HG03558 (cell line): Measurements from ENCODE around the gene CCDC142.
"Not testable (repeated sequence)": the region's sequence is repeated elsewhere in the genome, so short reads cannot be mapped to it uniquely, and the experiment has no call there.

Experiments used
- ATAC-seq: cut with Tn5 transposase; IDR thresholded peaks from one replicate; pipeline ENCODE4 v1.9.1; 2021; ENCODE audit warnings: moderate number of reproducible peaks; ENCODE audit not compliant: unreplicated experiment; ENCODE audit errors: extremely low read depth

CCDC142 gene

GRCh38 chr2:74447230-74447999 lies 35.4 kb downstream of the CCDC142 start:
- ATAC-seq: no peak

- no peak for ATAC-seq
Observed at GRCh38 chr2:74444498-74445318, 38.1 kb downstream of the CCDC142 start.

- not testable (repeated sequence) for ATAC-seq
Observed at GRCh38 chr2:74442483-74443297, 40.1 kb downstream of the CCDC142 start.

DNA sequence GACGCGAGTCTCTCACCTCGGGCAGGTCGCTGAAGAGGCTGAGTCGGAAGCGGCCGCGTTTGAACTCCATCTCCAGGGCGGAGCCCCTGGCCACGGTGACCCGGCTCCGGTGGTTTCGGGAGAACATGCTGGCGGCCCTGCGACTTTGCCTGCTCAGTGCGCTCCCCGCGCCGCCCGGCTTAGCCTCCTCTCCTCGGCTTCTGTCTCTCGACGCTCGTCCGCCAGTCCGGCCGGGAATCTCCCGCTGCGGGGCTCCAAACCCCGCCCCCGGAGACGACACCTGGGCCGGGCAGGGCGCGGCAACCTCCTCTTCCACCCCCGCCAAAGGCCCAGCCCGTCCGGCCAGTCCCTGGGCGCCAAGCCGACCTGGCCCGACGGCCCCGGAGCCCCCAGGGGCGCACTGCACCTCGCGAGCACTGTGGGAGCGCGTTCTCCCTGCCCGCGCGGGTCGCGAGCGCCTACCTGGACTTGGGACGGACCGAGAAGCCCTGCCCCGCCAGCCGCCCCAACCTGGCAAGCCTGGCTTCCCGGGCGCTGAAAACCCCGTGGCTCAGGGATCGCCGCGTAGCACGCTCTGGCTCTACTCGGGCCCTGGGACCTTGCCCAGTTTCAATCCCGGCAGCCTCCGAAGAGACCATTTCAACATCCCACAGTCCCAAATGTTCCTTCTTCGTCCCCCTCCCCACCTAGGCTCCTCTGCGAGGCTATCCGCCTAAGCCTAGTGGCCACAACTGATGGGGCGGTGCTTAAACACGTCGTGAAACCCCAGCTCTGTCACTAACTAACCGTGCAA lies 40.9 kb downstream of the CCDC142 start, which contains the start of gene RTKN:
Gene RTKN, minus strand, starts transcription at position 248 of the 793 bp plus-strand sequence. Its CDS starts 121 bp downstream, at position 127.
- ATAC-seq: no peak

GRCh38 chr2:74441170-74441689 lies 41.6 kb downstream of the CCDC142 start:
- no peak for ATAC-seq

DNA sequence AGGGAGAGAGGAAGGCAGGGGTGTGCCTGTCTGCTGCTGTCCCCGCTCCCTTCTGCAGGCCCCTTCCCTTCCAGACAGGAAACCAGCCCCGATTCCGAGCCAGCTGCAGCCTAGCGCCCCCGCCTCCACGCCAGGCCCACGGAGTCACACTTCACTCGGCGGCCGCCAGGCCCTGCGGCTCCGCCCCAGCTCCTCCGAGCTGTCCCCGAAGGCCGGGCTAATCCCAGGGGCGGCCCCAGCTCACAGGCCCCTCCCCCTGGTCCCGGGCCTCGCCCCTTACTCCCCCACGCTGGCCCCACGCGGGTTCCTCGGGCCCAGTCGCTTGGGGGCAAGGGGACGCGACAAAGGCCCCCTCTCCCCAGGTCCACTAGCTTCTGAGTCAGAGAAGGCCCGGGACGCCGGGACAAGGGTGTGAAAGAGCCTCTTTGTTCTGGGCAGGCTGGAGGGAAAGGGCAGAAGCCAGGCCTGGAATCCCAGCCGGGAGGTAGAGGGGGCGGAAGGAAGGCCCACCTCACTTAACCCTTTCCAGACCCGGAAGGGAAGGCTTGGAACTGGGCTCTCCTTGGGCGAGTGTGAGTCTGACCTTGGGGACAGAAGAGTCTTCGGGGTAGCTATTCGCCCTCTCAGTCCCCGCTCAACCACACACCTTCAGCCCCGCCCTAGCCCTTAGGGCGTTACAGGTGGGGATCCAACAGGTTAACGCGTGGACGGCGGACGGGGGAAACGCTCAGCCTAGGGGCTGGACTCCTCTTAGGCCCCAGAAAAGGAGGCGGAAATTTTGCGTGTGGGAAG lies 42.2 kb downstream of the CCDC142 start:
- ATAC-seq: peak; percentile 70

GRCh38 chr2:74439803-74440377 lies 42.9 kb downstream of the CCDC142 start:
- ATAC-seq: no peak

DNA sequence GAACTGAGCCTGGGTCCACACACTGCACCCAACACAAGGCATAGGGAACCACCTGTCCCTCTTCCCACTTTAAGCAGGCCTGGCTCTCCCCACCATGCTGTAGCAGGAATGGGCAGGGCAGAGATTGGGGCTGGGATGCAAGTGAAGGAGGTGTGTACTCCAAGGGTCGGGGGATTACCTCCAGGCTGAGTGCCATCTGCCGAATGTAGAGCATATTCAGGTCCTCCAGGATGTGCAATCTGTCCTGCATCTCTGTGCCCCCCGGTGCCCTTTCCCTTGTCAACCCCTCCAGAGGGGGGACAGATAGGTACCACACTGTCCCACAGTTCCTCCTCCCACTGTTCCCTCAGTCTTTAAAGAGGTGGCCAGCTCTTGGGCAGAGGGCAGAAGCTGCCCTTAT lies 43.4 kb downstream of the CCDC142 start:
- ATAC-seq: no peak

GRCh38 chr2:74438248-74438647 lies 44.5 kb downstream of the CCDC142 start:
- ATAC-seq: no peak

GRCh38 chr2:74436848-74437695 lies 45.7 kb downstream of the CCDC142 start:
- no peak for ATAC-seq

GRCh38 chr2:74436111-74436805 lies 46.5 kb downstream of the CCDC142 start:
- ATAC-seq: no peak

- ATAC-seq: no peak
Observed at GRCh38 chr2:74430502-74430901, 52.3 kb downstream of the CCDC142 start.

DNA sequence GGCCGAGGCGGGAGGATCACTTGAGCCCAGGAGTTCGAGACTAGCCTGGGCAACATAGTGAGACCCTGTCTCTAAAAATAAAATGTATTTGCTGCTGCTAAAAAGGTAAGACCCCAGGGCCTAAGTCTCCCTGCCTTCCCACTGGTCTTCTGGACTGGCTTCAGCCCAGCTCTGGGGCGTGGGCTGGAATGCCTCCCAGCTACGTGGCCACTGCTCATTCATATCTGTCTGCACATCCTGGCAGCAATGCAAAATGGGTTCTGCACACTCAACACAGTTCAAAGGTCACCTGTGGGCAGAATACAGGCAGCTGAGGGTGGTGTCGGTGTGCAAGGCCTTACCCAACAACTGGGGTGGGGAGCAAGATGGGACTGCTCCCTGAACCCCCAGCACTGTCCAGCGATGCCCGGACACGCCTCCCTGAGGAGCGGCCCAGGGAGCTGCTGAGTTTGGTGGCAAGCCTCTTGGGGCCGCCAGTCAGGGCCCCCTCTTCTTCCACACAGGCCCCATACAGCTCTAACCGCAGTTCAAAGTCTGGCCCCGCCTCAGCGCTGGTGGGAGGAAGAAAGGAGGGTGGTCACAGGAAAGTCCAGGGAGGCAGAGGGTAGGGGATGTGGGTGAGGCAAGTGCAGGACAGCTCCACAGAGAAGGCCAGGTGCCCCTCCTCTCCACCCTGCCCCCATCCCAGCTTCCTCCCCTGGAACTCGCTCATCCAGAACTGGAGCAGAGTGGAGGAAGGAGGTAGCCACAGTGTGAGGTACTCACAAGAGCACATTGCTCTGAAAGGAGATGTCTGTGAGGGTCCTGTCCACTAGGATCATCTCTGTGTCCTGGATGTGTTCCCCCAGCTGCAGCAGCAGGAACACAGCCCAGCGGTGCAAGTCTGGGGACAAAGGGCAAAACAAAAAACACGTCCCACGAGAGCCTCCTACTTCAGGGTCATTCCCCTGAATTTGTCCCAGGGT lies 53.0 kb downstream of the CCDC142 start:
- ATAC-seq: no peak

DNA sequence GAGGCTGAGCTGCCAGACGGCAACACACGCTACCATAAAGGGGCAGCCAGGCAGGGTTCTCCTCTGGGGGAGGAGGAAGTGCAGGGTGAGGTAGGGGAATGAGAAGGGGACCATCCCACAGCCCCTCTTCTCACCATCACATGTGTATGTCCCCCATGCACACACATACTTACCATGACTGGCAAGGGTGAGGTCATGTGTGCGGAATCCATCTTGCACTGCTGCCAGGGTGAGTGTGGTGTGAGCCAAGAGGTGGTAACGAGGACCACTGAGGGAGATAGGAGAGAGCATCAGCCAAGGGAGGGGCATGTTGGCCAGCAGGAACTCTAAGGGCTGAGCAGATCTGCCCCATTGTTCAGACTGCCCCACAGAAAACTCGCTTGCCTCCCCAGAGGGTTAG lies 54.1 kb downstream of the CCDC142 start:
- no peak for ATAC-seq

DNA sequence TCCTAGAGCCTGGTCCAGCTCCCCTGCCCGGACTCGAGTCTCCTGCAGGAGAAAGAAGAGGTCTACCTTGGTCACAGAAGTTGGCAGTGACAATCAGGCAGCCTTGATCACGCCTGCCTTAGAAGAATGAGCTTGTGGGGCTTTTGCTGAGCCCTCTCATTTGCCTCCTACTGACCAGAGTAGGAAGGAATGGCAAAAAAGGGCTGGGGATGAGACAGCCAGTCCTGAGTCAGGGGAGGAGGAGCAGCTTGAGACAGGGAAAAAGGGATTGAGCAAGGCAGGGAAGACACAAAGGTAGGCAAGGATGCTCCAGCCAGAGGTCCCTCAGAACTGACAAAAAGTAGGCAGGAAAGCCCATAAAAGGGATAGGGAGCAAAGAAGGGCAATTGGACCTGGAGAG lies 55.2 kb downstream of the CCDC142 start:
- ATAC-seq: no peak
